ENCODE measurements around the gene BAIAP2L1.

Gene BAIAP2L1

GRCh38 chr7:98369726-98370125 lies 31.2 kb downstream of the BAIAP2L1 start:
- Histone ChIP-seq H3K36me3 (ENCODE audit: insufficient read depth, low read depth, low read length) (0 out of 2 replicates have a peak, but pooled peaks cover 10% of the 10 kb centered on the region), H3K4me1 (ENCODE audit: insufficient read depth, low read length) (no peaks in the 10 kb centered on the region), H3K27ac (ENCODE audit: low read length) (no peak overlapping the region), H3K27me3 (ENCODE audit: insufficient read depth, low read length) (no peaks in the 10 kb centered on the region), H3K4me3 (ENCODE audit: low read length) (no peak overlapping the region), H3K9ac (ENCODE audit: low read depth, low read length) (no peak overlapping the region), H3K9me3 (ENCODE audit: insufficient read depth, low read depth, low read length) (no peaks in the 10 kb centered on the region)

GRCh38 chr7:98368716-98369115 lies 32.2 kb downstream of the BAIAP2L1 start:
- H3K27me3 ChIP-seq (ENCODE audit: insufficient read depth, low read length) = no peaks in the 10 kb centered on the region
- H3K36me3 ChIP-seq (ENCODE audit: insufficient read depth, low read depth, low read length) = 0 out of 2 replicates have a peak, but pooled peaks cover 4% of the 10 kb centered on the region
- H3K27ac ChIP-seq (ENCODE audit: low read length) = no peak overlapping the region
- H3K9me3 ChIP-seq (ENCODE audit: insufficient read depth, low read depth, low read length) = no peaks in the 10 kb centered on the region
- H3K9ac ChIP-seq (ENCODE audit: low read depth, low read length) = no peak overlapping the region
- no peak overlapping the region for H3K4me3 ChIP-seq (ENCODE audit: low read length)
- H3K4me1 ChIP-seq (ENCODE audit: insufficient read depth, low read length) = no peaks in the 10 kb centered on the region

- no peaks in the 10 kb centered on the region for H3K27me3 ChIP-seq (ENCODE audit: insufficient read depth, low read length)
- peaks cover 12% of the 10 kb centered on the region; the same call in 1 of the 2 replicates for H3K4me1 ChIP-seq (ENCODE audit: insufficient read depth, low read length)
- no peak overlapping the region for H3K9ac ChIP-seq (ENCODE audit: low read depth, low read length)
- H3K36me3 ChIP-seq (ENCODE audit: insufficient read depth, low read depth, low read length) = no peaks in the 10 kb centered on the region
- no peak overlapping the region for H3K27ac ChIP-seq (ENCODE audit: low read length)
- no peak overlapping the region for H3K4me3 ChIP-seq (ENCODE audit: low read length)
- no peaks in the 10 kb centered on the region for H3K9me3 ChIP-seq (ENCODE audit: insufficient read depth, low read depth, low read length)
Measured at GRCh38 chr7:98366562-98366938, 34.3 kb downstream of the BAIAP2L1 start.

GRCh38 chr7:98365863-98366561 lies 34.9 kb downstream of the BAIAP2L1 start:
- Histone ChIP-seq H3K4me3 (ENCODE audit: low read length) (no peak overlapping the region), H3K9ac (ENCODE audit: low read depth, low read length) (no peak overlapping the region), H3K27me3 (ENCODE audit: insufficient read depth, low read length) (no peaks in the 10 kb centered on the region), H3K36me3 (ENCODE audit: insufficient read depth, low read depth, low read length) (no peaks in the 10 kb centered on the region), H3K4me1 (ENCODE audit: insufficient read depth, low read length) (peaks cover 12% of the 10 kb centered on the region; the same call in 1 of the 2 replicates), H3K9me3 (ENCODE audit: insufficient read depth, low read depth, low read length) (no peaks in the 10 kb centered on the region), H3K27ac (ENCODE audit: low read length) (no peak overlapping the region)

- Histone ChIP-seq H3K27me3 (ENCODE audit: insufficient read depth, low read length) (no peaks in the 10 kb centered on the region), H3K4me1 (ENCODE audit: insufficient read depth, low read length) (peaks cover 18% of the 10 kb centered on the region; the same call in 1 of the 2 replicates), H3K4me3 (ENCODE audit: low read length) (no peak overlapping the region), H3K27ac (ENCODE audit: low read length) (no peak overlapping the region), H3K9ac (ENCODE audit: low read depth, low read length) (no peak overlapping the region), H3K36me3 (ENCODE audit: insufficient read depth, low read depth, low read length) (no peaks in the 10 kb centered on the region), H3K9me3 (ENCODE audit: insufficient read depth, low read depth, low read length) (no peaks in the 10 kb centered on the region)
Measured at GRCh38 chr7:98364220-98364619, 36.7 kb downstream of the BAIAP2L1 start.

GRCh38 chr7:98362517-98362916 lies 38.4 kb downstream of the BAIAP2L1 start:
- no peak overlapping the region for H3K4me3 ChIP-seq (ENCODE audit: low read length)
- H3K9ac ChIP-seq (ENCODE audit: low read depth, low read length) = no peak overlapping the region
- H3K36me3 ChIP-seq (ENCODE audit: insufficient read depth, low read depth, low read length) = no peaks in the 10 kb centered on the region
- H3K4me1 ChIP-seq (ENCODE audit: insufficient read depth, low read length) = peaks cover 18% of the 10 kb centered on the region; the same call in 1 of the 2 replicates
- H3K27me3 ChIP-seq (ENCODE audit: insufficient read depth, low read length) = no peaks in the 10 kb centered on the region
- H3K27ac ChIP-seq (ENCODE audit: low read length) = no peak overlapping the region
- no peaks in the 10 kb centered on the region for H3K9me3 ChIP-seq (ENCODE audit: insufficient read depth, low read depth, low read length)

GRCh38 chr7:98360221-98361130 lies 40.4 kb downstream of the BAIAP2L1 start:
- H3K4me1 ChIP-seq (ENCODE audit: insufficient read depth, low read length) = peaks cover 18% of the 10 kb centered on the region; the same call in 1 of the 2 replicates
- no peaks in the 10 kb centered on the region for H3K36me3 ChIP-seq (ENCODE audit: insufficient read depth, low read depth, low read length)
- H3K9ac ChIP-seq (ENCODE audit: low read depth, low read length) = peak overlapping the region; percentile 29; the same call in 1 of the 2 replicates
- no peak overlapping the region for H3K27ac ChIP-seq (ENCODE audit: low read length)
- no peaks in the 10 kb centered on the region for H3K9me3 ChIP-seq (ENCODE audit: insufficient read depth, low read depth, low read length)
- H3K4me3 ChIP-seq (ENCODE audit: low read length) = no peak overlapping the region
- no peaks in the 10 kb centered on the region for H3K27me3 ChIP-seq (ENCODE audit: insufficient read depth, low read length)

- Histone ChIP-seq H3K9ac (ENCODE audit: low read depth, low read length) (no peak overlapping the region), H3K4me1 (ENCODE audit: insufficient read depth, low read length) (peaks cover 18% of the 10 kb centered on the region), H3K27me3 (ENCODE audit: insufficient read depth, low read length) (no peaks in the 10 kb centered on the region)
Measured at GRCh38 chr7:98359395-98359794, 41.5 kb downstream of the BAIAP2L1 start.

GRCh38 chr7:98358706-98359105 lies 42.2 kb downstream of the BAIAP2L1 start:
- H3K27ac ChIP-seq (ENCODE audit: low read length) = no peak overlapping the region
- no peaks in the 10 kb centered on the region for H3K9me3 ChIP-seq (ENCODE audit: insufficient read depth, low read depth, low read length)
- H3K9ac ChIP-seq (ENCODE audit: low read depth, low read length) = no peak overlapping the region
- H3K4me3 ChIP-seq (ENCODE audit: low read length) = no peak overlapping the region
- peaks cover 18% of the 10 kb centered on the region for H3K4me1 ChIP-seq (ENCODE audit: insufficient read depth, low read length)
- H3K27me3 ChIP-seq (ENCODE audit: insufficient read depth, low read length) = no peaks in the 10 kb centered on the region
- peaks cover 15% of the 10 kb centered on the region for H3K36me3 ChIP-seq (ENCODE audit: insufficient read depth, low read depth, low read length)

More at GRCh38 chr7:98359395-98359794, 41.5 kb downstream of the BAIAP2L1 start:
- Histone ChIP-seq H3K36me3 (ENCODE audit: insufficient read depth, low read depth, low read length) (peaks cover 10% of the 10 kb centered on the region), H3K9me3 (ENCODE audit: insufficient read depth, low read depth, low read length) (no peaks in the 10 kb centered on the region), H3K27ac (ENCODE audit: low read length) (no peak overlapping the region), H3K4me3 (ENCODE audit: low read length) (no peak overlapping the region)

GRCh38 chr7:98357751-98358161 lies 43.1 kb downstream of the BAIAP2L1 start:
- H3K36me3 ChIP-seq (ENCODE audit: insufficient read depth, low read depth, low read length) = peaks cover 15% of the 10 kb centered on the region
- H3K27me3 ChIP-seq (ENCODE audit: insufficient read depth, low read length) = no peaks in the 10 kb centered on the region
- H3K4me1 ChIP-seq (ENCODE audit: insufficient read depth, low read length) = peaks cover 16% of the 10 kb centered on the region
- H3K27ac ChIP-seq (ENCODE audit: low read length) = no peak overlapping the region
- H3K4me3 ChIP-seq (ENCODE audit: low read length) = no peak overlapping the region
- H3K9ac ChIP-seq (ENCODE audit: low read depth, low read length) = no peak overlapping the region
- no peaks in the 10 kb centered on the region for H3K9me3 ChIP-seq (ENCODE audit: insufficient read depth, low read depth, low read length)

GRCh38 chr7:98355250-98355538 lies 45.7 kb downstream of the BAIAP2L1 start:
- Histone ChIP-seq H3K27ac (ENCODE audit: low read length) (no peak overlapping the region), H3K9ac (ENCODE audit: low read depth, low read length) (no peak overlapping the region), H3K27me3 (ENCODE audit: insufficient read depth, low read length) (no peaks in the 10 kb centered on the region), H3K4me3 (ENCODE audit: low read length) (no peak overlapping the region), H3K4me1 (ENCODE audit: insufficient read depth, low read length) (no peaks in the 10 kb centered on the region; the same call in none of the 2 replicates), H3K9me3 (ENCODE audit: insufficient read depth, low read depth, low read length) (no peaks in the 10 kb centered on the region), H3K36me3 (ENCODE audit: insufficient read depth, low read depth, low read length) (peaks cover 23% of the 10 kb centered on the region)
